Astrocyte of the spinal cord (primary cell): ENCODE data around the gene CACNA1B.

Experiments
- DNase-seq: peaks from one replicate; pipeline ENCODE4 v3.0.0; 2011; ENCODE audit warnings: low read depth, low spot score
- H3K4me3 ChIP-seq: 2 replicates; pipeline ENCODE4 v1.5.1; 2011; ENCODE audit warnings: low read depth, mild to moderate bottlenecking, low read length, moderate library complexity
- CTCF ChIP-seq: IDR thresholded peaks from 2 replicates; pipeline ENCODE4 v1.5.1; 2012; ENCODE audit warnings: low read depth, mild to moderate bottlenecking, low read length, inconsistent platforms
- in situ Hi-C: cut with HindIII; loops from 2 replicates; pipeline ENCODE4 v1.10.0; 2017; ENCODE audit warnings: low sequenced_read_pairs

The CACNA1B gene

GRCh38 chr9:138096519-138096845 is 218.9 kb downstream of the CACNA1B start:
- H3K4me3 ChIP-seq, result no peak overlapping the region
- no peak for TF ChIP-seq CTCF
- DNase-seq, result no peak

GRCh38 chr9:138097501-138097991 is 220.0 kb downstream of the CACNA1B start:
- DNase-seq, result no peak
- in situ Hi-C loops, result no loop called here
- TF ChIP-seq CTCF, result no peak
- no peak overlapping the region for H3K4me3 ChIP-seq

More at GRCh38 chr9:138096519-138096845, 218.9 kb downstream of the CACNA1B start:
- in situ Hi-C loops, result no loop called here

- in situ Hi-C loops, result no loop called here
- no peak for DNase-seq
Measured at GRCh38 chr9:138098116-138098907, 220.7 kb downstream of the CACNA1B start.

GRCh38 chr9:138098908-138099791 is 221.6 kb downstream of the CACNA1B start:
- in situ Hi-C loops, result no loop called here
- no peak overlapping the region for H3K4me3 ChIP-seq
- no peak for DNase-seq
- no peak for TF ChIP-seq CTCF

More at GRCh38 chr9:138098116-138098907, 220.7 kb downstream of the CACNA1B start:
- H3K4me3 ChIP-seq, result no peak overlapping the region
- no peak for TF ChIP-seq CTCF

- DNase-seq, result no peak
- H3K4me3 ChIP-seq, result no peak overlapping the region
- in situ Hi-C loops, result no loop called here
- TF ChIP-seq CTCF, result no peak
Measured at GRCh38 chr9:138099803-138100598, 222.4 kb downstream of the CACNA1B start.

- TF ChIP-seq CTCF, result no peak
- no peak overlapping the region for H3K4me3 ChIP-seq
- DNase-seq, result no peak
- in situ Hi-C loops, result no loop called here
Measured at GRCh38 chr9:138100711-138101350, 223.2 kb downstream of the CACNA1B start.
